Measurements from ENCODE around the gene TTC28. TPM values are rescaled to one million over a fixed set of nuclear protein-coding genes. Genes with fewer than 3 reads are reported as not detected.

The TTC28 gene
- total RNA-seq, 2 donors from 2014 or later, result 5.7 to 6.0 TPM

DNA sequence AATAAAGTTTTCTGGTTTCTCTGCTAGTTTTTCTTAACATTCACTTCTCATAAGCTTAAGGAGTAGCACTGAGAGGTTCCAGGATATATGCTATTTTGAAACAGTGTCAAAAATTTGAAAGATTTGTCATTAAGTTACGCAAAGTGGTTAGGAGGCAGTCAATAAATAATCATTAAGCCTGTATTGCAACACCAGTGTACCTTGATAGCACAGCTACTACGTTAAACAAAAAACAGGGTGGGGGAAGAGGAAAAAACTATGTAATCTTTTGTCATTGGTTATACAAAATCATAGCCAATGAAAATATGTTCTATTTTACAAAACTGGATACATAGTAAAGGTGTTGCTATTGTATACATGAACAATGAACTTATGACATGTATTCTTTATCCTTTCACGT is 730.2 kb downstream of the TTC28 start:
- Mint-ChIP-seq H3K9me3 (no peaks in the 10 kb centered on the region), H3K27me3 (no peaks in the 10 kb centered on the region), H3K4me1 (ENCODE audit: low read depth in 2 of 2) (no peaks in the 10 kb centered on the region), H3K4me3 (no peak overlapping the region), H3K36me3 (no peaks in the 10 kb centered on the region), H3K27ac (no peak overlapping the region)
- DNase-seq (ENCODE audit: low spot score) (no peak), ATAC-seq (no peak)

DNA sequence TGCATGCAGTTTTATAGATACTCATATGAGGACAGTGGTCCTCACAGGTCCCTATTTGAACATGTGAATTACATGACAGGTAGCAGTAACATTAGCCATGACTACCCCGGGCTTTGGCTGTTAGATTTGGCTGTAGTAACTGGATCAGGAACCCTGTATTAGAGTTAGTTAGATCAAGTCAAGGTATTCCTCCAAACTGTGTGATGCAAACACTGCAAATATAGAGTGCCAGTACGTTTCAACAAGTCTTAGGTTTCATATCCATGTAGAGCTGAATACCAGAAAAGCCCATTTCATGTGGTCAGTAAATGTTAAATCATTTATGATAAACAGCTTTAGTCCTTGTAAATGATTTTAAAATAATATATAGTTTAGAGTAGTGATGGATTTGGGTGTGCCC is 731.1 kb downstream of the TTC28 start:
- no peaks in the 10 kb centered on the region for H3K9me3 Mint-ChIP-seq
- H3K4me1 Mint-ChIP-seq (ENCODE audit: low read depth in 2 of 2), result no peaks in the 10 kb centered on the region
- DNase-seq (ENCODE audit: low spot score) (no peak), ATAC-seq (no peak)
- no peak overlapping the region for H3K27ac Mint-ChIP-seq
- H3K36me3 Mint-ChIP-seq, result no peaks in the 10 kb centered on the region
- no peak overlapping the region for H3K4me3 Mint-ChIP-seq
- H3K27me3 Mint-ChIP-seq, result no peaks in the 10 kb centered on the region

DNA sequence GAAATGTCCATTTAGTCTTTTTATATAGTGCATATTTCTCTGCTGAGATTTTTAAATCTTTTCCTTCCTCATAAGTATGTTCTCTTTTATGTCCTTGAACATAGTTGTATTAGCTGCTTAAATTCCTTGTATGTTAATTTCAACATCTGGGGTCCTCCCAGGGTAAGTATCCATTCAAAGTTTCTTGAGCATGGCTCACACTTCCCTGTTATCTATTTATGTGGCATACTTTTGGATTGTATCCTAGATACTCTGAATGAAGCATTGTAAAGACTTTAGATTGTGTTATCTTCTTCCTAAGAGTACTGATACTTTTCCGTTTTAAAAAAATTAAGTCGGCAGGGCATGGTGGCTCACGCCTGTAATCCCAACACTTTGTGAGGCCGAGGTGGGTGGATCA is 732.2 kb downstream of the TTC28 start:
- no peak overlapping the region for H3K4me3 Mint-ChIP-seq
- no peak overlapping the region for H3K27ac Mint-ChIP-seq
- no peaks in the 10 kb centered on the region for H3K4me1 Mint-ChIP-seq (ENCODE audit: low read depth in 2 of 2)
- H3K36me3 Mint-ChIP-seq, result no peaks in the 10 kb centered on the region
- H3K9me3 Mint-ChIP-seq, result no peaks in the 10 kb centered on the region
- DNase-seq (ENCODE audit: low spot score), result no peak
- no peaks in the 10 kb centered on the region for H3K27me3 Mint-ChIP-seq
- ATAC-seq, result no peak

DNA sequence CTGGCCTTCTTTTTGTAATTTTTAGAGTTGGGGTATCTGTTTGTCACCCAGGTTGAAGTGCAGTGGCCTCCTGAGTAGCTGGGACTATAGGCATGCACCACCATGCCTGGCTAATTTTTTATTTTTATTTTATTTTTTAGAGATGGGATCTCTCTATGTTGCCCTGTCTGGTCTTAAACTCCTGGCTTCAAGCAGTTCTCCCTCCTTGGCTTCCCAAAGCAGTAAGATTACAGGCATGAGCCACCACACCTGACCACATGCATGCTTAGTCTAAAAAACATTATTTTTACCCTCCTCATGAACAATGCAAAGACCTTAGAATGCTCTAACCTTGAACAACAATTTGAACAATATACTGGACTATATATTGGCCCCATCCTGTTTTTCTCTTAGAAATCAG is 738.5 kb downstream of the TTC28 start:
- no peak for ATAC-seq
- Mint-ChIP-seq H3K27me3 (no peaks in the 10 kb centered on the region), H3K4me3 (no peak overlapping the region), H3K9me3 (no peaks in the 10 kb centered on the region), H3K27ac (no peak overlapping the region), H3K4me1 (ENCODE audit: low read depth in 2 of 2) (no peaks in the 10 kb centered on the region), H3K36me3 (no peaks in the 10 kb centered on the region)
- no peak for DNase-seq (ENCODE audit: low spot score)

DNA sequence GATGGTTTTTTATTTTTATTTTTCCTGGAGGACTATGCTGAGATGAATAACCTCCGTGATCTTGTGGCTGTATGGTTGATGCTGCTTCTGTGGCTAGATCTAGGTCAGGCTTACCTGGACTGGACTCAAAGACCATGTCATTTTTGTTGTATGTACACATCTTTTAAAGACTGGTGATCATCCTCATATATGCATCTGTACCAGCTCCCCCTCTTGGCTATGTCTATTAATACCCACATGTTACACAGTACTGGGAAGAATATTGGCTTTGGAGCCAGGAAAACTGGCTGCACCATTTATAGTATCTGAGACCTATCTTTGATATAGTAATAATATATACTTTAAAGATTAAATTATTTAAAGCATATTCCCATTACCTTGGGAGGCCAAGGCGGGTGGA is 742.2 kb downstream of the TTC28 start:
- DNase-seq (ENCODE audit: low spot score) (no peak), ATAC-seq (no peak)
- H3K9me3 Mint-ChIP-seq, result no peaks in the 10 kb centered on the region
- H3K36me3 Mint-ChIP-seq, result no peaks in the 10 kb centered on the region
- no peaks in the 10 kb centered on the region for H3K4me1 Mint-ChIP-seq (ENCODE audit: low read depth in 2 of 2)
- no peaks in the 10 kb centered on the region for H3K27me3 Mint-ChIP-seq
- H3K27ac Mint-ChIP-seq, result no peak overlapping the region
- no peak overlapping the region for H3K4me3 Mint-ChIP-seq

DNA sequence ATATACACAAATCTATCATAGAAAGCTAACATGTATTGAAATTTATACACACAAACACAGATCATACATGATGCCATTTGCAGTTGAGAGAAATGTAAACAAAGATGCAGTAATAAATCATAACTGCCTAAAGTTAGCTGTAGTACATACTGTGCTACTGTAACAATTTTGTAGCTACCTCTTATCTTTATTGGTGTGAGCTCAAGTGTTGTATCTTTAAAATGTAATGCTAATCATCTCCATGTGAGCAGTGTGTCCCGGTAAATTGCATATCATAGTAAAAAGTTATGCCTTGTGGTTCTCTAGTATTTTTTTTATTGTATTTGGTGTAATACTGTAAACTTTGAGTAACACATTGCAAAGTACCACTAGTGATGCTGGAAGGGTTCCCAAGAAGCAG is 743.7 kb downstream of the TTC28 start:
- ATAC-seq (no peak), DNase-seq (ENCODE audit: low spot score) (no peak)
- Mint-ChIP-seq H3K27me3 (no peaks in the 10 kb centered on the region), H3K36me3 (no peaks in the 10 kb centered on the region), H3K9me3 (no peaks in the 10 kb centered on the region), H3K27ac (no peak overlapping the region), H3K4me1 (ENCODE audit: low read depth in 2 of 2) (no peaks in the 10 kb centered on the region), H3K4me3 (no peak overlapping the region)

DNA sequence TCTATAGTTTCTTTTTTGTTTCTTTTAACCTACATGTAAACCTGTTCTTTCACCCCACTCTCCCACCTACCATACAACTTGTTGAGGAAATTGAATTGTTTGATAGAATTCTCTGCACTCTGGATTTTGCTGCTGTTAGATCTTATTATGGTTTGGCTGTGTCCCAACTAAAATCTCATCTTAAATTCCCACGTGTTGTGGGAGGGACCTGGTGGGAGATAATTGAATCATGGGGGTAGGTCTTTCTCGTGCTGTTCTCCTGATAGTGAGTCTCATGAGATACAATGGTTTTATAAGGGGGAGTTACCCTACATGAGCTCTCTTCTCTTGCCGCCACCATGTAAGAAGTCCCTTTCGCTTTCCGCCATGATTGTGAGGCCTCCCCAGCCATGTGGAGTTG is 745.6 kb downstream of the TTC28 start:
- H3K4me1 Mint-ChIP-seq (ENCODE audit: low read depth in 2 of 2), result no peaks in the 10 kb centered on the region
- no peak overlapping the region for H3K27ac Mint-ChIP-seq
- H3K36me3 Mint-ChIP-seq, result no peaks in the 10 kb centered on the region
- H3K9me3 Mint-ChIP-seq, result no peaks in the 10 kb centered on the region
- DNase-seq (ENCODE audit: low spot score) (no peak), ATAC-seq (no peak)
- H3K27me3 Mint-ChIP-seq, result no peaks in the 10 kb centered on the region
- no peak overlapping the region for H3K4me3 Mint-ChIP-seq

DNA sequence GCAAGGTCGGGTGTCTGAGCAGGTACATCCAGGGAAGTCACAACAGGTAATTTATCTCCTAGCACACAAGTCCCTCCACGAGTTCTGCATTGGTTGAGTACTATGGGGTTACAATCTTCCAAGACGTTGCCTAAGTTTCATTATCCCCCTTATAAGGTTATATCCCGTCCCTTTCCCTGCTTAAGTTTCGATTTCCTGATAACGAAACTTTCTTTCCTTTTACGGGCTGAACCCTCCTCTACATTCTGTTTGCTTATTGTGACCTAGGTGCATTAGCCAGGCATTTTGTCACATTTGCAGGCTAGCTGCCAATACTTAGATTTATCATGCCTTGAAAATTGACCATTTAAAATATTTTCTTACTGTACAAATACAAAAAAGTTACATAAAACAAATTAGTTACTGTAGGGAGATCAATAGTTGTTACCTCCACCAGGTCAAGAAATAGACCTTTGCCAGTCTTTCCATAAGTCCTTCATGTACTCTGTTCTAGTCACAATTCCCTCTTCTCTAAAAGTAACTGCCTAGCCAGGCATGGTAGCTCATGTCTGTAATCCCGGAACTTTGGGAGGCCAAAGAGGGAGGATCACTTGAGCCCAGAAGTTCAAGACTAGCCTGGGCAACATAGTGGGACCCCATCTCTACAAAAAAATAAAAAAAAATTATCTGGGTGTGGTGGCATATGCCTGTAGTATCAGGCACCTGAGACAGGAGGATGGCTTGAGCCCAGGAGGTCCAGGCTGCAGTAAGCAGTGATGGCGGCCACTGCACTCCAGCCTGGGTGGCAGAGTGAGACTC is 746.3 kb downstream of the TTC28 start:
- ATAC-seq (no peak), DNase-seq (ENCODE audit: low spot score) (no peak)
- no peaks in the 10 kb centered on the region for H3K36me3 Mint-ChIP-seq

DNA sequence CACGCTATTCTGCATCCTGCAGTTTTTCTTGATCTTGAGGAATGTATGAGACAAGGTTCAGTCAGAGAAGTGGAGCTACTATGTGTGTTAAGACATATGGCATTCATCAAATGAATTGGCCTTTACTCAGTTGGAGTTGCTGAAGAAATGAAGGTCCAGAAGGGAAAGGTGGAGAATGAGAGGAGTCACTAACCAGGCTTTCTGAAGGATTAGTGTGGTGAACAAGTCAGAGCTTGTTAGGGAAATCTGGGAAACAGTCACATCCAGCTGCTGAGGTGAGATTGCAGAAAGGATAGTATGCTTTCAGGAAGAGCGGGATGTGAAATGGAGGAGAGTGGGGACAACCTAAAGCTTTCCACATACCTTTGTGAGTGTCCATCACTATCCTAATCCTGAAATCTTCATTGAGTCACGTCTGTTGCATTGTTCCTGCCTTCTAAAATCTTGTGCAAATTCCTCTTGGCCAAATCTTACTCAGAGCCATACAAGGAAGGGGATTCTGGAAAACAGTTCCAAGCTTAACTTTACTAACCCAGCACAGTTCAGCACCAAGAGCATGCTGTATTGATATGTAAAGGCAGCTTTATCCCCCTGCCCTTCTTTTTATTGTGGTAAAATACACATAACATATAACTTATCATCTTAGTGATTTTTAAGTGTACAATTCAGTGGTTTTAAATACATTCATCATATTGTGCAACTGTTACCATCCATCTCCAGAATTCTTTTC is 749.1 kb downstream of the TTC28 start:
- H3K36me3 Mint-ChIP-seq, result no peaks in the 10 kb centered on the region
- no peaks in the 10 kb centered on the region for H3K27me3 Mint-ChIP-seq
- H3K4me1 Mint-ChIP-seq (ENCODE audit: low read depth in 2 of 2), result peaks cover 0 to under 1% of the 10 kb centered on the region in 2 donors
- no peak overlapping the region for H3K27ac Mint-ChIP-seq
- ATAC-seq (no peak), DNase-seq (ENCODE audit: low spot score) (no peak)
- no peak overlapping the region for H3K4me3 Mint-ChIP-seq
- H3K9me3 Mint-ChIP-seq, result no peaks in the 10 kb centered on the region

More for the DNA sequence above, 746.3 kb downstream of the TTC28 start:
- no peaks in the 10 kb centered on the region for H3K27me3 Mint-ChIP-seq
- no peak overlapping the region for H3K4me3 Mint-ChIP-seq
- H3K27ac Mint-ChIP-seq, result no peak overlapping the region
- no peaks in the 10 kb centered on the region for H3K4me1 Mint-ChIP-seq (ENCODE audit: low read depth in 2 of 2)
- H3K9me3 Mint-ChIP-seq, result no peaks in the 10 kb centered on the region

Other genes with a start within 250 kb of the TTC28 start
- gene CHEK2, start 62.0 kb upstream of the TTC28 start, total RNA-seq, result 10 to 100 TPM; 28.1 to 36.2 TPM
- 10 to 100 TPM; 11.8 to 22.1 TPM for gene HSCB, start 62.2 kb upstream of the TTC28 start, total RNA-seq
- 10 to 100 TPM; 35.3 to 43.4 TPM for gene CCDC117, start 92.9 kb upstream of the TTC28 start, total RNA-seq
- gene XBP1, start 120.7 kb upstream of the TTC28 start, total RNA-seq, result 100 to 1,000 TPM; 287 to 560 TPM
- under 1 TPM; 0.61 to 0.64 TPM for gene ZNRF3, start 203.7 kb upstream of the TTC28 start, total RNA-seq